Kidney (tissue), 14 donors: Measurements from ENCODE around the gene MORN3. TPM values are rescaled to one million over a fixed set of nuclear protein-coding genes. Genes with fewer than 3 reads are reported as not detected.

Experiments used
- DNase-seq, 5 donors: peaks; one replicate each; pipeline ENCODE4 v3.0.0-alpha.2; 2013 to 2020
- FAIRE-seq: peaks from 2 replicates; lab custom pipeline; 2012; peaks lifted over from hg19 to GRCh38; lab: Jason Lieb, UNC
- H3K27ac ChIP-seq, 2 donors: one replicate each; pipeline ENCODE4 v1.7.0; 2013; ENCODE audit warnings: low read depth in 2 of 2, low read length in 2 of 2, inconsistent platforms in 1 of 2
- H3K27me3 ChIP-seq: one replicate; pipeline ENCODE4 v1.7.1; 2013; ENCODE audit warnings: low read length, inconsistent platforms; ENCODE audit not compliant: control insufficient read depth, insufficient read depth
- H3K36me3 ChIP-seq, 3 donors: one replicate each; pipeline versions ENCODE4 v1.7.0 to v1.7.1; 2013; ENCODE audit warnings: low read length in 3 of 3, control low read depth in 1 of 3, inconsistent platforms in 1 of 3; ENCODE audit not compliant: insufficient read depth in 3 of 3, control insufficient read depth in 2 of 3
- H3K4me1 ChIP-seq, 3 donors: one replicate each; pipeline versions ENCODE4 v1.7.0 to v1.7.1; 2013; ENCODE audit warnings: low read length in 3 of 3, inconsistent platforms in 1 of 3, low read depth in 1 of 3; ENCODE audit not compliant: control insufficient read depth in 2 of 3, insufficient read depth in 2 of 3
- H3K4me3 ChIP-seq, 3 donors: one replicate each; pipeline versions ENCODE4 v1.7.0 to v1.8.1; 2013; ENCODE audit warnings: low read length in 3 of 3, control low read depth in 1 of 3, inconsistent platforms in 1 of 3
- H3K9ac ChIP-seq, 3 donors: one replicate each; pipeline versions ENCODE4 v1.7.0 to v1.7.1; 2013; ENCODE audit warnings: low read length in 3 of 3, control low read depth in 1 of 3, inconsistent platforms in 1 of 3
- H3K9me3 ChIP-seq, 3 donors: one replicate each; pipeline versions ENCODE4 v1.7.0 to v1.7.1; 2013; ENCODE audit warnings: low read length in 3 of 3, control low read depth in 1 of 3, inconsistent platforms in 1 of 3; ENCODE audit not compliant: control insufficient read depth in 2 of 3, insufficient read depth in 1 of 3
- CTCF ChIP-seq: IDR thresholded peaks from 3 replicates; pipeline ENCODE4 v1.5.1; 2012; ENCODE audit warnings: mild to moderate bottlenecking, moderate library complexity, borderline replicate concordance; ENCODE audit not compliant: insufficient read depth; ENCODE audit errors: extremely low read depth
- intact Hi-C: fragments of 100-400 bp; cut with DNase I; formaldehyde crosslinking; loops from one replicate; pipeline ENCODE4 v1.11.1; 2022
- polyA plus RNA-seq: library from polyadenylated mRNA; stranded (reverse); fragments of 350-450 nt; fragmentation: Illumina TruSeq; extraction: RNeasy Lipid Tissue Mini Kit (QIAGEN cat#74804); gene quantifications from one replicate; pipeline ENCODE4 v1.2.3, GENCODE V29; 2014; ENCODE audit warnings: low read depth, low replicate concordance; ENCODE audit not compliant: insufficient read depth
- total RNA-seq: library from RNA; stranded (reverse); fragmentation: NEBNext Ultra II Directional; extraction: Animal tissue kit (Norgen Biotek cat#: 25700); gene quantifications from one replicate; pipeline ENCODE4 v1.2.1, GENCODE V29; 2021
- donor health status: control.
- donor health status: control.
- donor health status: control.
- donor health status: control.
- donor health status: control.
- donor health status: DM: yes; HTN: yes; CAD: no.
- donor health status: Normal renal cell carcinoma (clear cell type).

The MORN3 gene
- total and polyA plus RNA-seq, 2 donors from 2014 or later = 1.5 to 1.9 TPM

GRCh38 chr12:121610239-121611149 is 59.0 kb downstream of the MORN3 start:
- Histone ChIP-seq H3K27ac (no peak overlapping the region), H3K4me1 (no peaks in the 10 kb centered on the region), H3K27me3 (no peaks in the 10 kb centered on the region), H3K9ac (no peak overlapping the region), H3K36me3 (no peaks in the 10 kb centered on the region), H3K9me3 (no peaks in the 10 kb centered on the region), H3K4me3 (no peak overlapping the region)
- no peak for TF ChIP-seq CTCF
- DNase-seq (peak in 3 of 5 donors; percentile 40 to 89 (median 60)), FAIRE-seq (no peak)
- intact Hi-C loops = no loop called here

GRCh38 chr12:121608301-121608700 is 61.2 kb downstream of the MORN3 start:
- Histone ChIP-seq H3K27me3 (no peaks in the 10 kb centered on the region), H3K9ac (no peak overlapping the region), H3K36me3 (no peaks in the 10 kb centered on the region), H3K4me1 (no peaks in the 10 kb centered on the region), H3K4me3 (no peak overlapping the region), H3K9me3 (no peaks in the 10 kb centered on the region), H3K27ac (no peak overlapping the region)
- no peak for TF ChIP-seq CTCF
- no peak for FAIRE-seq
- DNase-seq = no peak
- intact Hi-C loops = no loop called here

- Histone ChIP-seq H3K27ac (no peak overlapping the region), H3K9ac (no peak overlapping the region), H3K27me3 (no peaks in the 10 kb centered on the region), H3K9me3 (no peaks in the 10 kb centered on the region), H3K4me1 (no peaks in the 10 kb centered on the region), H3K36me3 (no peaks in the 10 kb centered on the region), H3K4me3 (no peak overlapping the region)
- TF ChIP-seq CTCF = no peak
- FAIRE-seq = no peak
- no peak for DNase-seq
- intact Hi-C loops = no loop called here
Measured at GRCh38 chr12:121603581-121603980, 65.9 kb downstream of the MORN3 start.
